GM18526 (cell line): ENCODE results near the gene SEC14L5.

Experiments
- POLR2A ChIP-seq: IDR thresholded peaks from 3 replicates; pipeline ENCODE4 v1.6.1; 2011; ENCODE audit not compliant: insufficient read length; ENCODE audit errors: extremely low read depth

Gene SEC14L5

DNA sequence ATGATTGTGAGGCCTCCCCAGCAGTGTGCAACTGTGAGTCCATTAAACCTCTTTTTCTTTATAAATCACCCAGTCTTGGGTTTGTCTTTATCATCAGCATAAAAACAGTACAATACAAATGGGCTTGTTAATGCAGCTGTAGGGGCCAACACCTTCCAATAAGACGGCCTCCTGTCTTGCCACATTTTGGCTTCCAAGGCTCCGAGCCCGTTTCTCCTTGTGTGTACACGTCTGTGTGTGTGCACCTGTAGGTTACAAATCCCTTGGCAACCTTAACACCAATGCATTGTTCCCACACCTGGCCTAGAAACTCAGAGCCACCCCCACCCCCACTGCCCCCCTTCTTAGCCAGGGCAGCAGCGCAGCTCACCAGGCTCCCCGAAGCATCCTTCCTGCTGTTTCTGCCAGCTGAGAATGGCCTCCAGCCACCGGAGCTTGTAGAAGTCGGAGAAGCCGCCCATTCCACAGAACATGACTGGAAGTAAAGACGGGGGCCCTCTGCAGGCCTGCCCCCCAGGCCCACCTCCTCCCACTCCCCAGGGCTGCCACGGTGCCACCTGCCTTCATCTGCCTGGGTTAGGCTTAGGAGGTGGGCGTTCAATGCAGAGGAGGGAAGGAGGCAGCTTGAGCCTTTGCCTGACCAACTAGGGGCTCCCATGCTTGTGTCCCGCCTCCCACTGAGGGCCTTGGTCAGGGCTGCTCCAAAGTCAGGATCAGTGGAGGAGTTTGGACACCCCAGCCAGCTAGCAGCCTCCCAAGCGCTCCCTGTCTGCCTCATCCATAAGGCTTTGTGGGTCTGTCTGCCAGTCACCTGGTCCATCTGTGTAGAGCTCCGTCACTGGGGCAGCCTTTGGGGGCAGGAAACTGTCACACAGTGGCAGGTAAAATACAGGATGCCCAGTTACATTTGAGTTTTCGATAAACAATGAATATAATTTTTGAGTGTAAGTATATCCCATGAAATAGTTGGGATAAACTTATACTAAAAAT lies 97.0 kb downstream of the SEC14L5 start:
- TF ChIP-seq POLR2A: no peak

DNA sequence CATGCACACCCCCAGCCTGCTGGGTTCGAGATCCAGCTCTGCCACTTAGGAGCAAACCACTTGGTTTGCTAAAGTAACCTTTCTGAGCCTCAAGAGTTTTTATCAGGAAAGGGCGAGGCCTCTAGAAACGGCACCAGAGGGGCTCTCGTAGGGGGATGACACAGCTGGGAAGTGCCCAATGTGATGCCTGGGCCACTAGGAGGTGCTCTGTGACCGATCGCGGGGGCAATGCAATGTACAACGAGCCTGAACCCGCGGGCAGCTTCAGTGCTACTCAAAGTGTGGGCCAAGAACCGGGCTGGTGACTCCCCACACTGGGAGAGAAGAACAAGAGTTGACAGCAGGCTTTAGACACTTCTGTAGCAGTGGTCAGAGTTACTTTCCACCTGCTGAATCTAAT lies 98.2 kb downstream of the SEC14L5 start:
- no peak for TF ChIP-seq POLR2A

DNA sequence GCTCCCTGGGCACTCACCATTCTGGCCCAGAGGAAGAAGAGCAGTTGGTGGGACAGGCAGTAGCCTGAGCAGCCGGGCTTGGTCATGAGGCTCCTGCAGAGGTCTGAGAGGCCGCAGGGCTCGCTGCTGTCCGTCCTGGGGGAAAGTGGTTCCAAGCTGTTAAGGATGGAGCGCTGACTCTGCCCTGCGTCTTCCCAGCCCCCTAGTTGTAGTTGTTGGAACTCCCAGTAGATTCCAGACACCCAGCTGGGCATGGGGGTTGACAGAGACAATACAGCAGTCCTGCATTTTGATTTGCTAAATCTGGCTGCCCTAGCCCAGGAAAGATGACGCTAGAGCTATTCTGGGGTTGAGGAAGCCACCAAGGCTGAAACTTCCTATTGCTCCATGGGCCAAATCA lies 100.3 kb downstream of the SEC14L5 start:
- no peak for TF ChIP-seq POLR2A

DNA sequence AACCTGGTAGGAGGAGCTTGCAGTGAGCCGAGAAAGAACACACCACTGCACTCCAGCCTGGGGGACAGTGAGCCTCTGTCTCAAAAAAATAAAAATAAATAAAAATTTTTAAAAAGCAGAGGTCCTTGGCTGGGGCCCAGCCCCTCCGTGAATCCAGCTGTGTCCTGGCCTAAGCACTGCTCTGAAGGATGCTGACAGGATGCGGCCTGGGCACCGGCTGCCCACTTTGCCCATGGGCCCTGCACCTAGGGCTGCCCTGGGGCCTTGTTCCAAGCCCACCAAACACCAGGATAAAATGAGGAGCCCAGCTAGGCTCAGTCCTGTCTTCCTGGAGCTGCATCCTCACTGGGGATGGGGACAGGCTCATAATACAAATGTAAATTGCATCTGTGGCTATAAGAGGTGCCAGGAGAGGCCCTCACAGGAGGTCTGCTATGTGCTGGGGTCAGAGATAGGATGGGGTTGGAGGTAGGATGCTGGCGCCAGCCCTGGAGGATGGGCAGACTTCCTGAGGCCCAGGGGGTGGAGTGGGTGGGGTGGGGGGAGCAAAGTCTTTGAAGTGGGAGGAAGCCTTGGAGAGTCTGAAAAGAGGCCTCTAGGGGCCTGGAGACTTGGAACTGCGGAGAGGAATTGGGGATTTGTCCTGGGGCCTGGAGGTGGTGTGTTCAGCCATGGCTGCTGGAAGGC lies 101.4 kb downstream of the SEC14L5 start:
- no peak for TF ChIP-seq POLR2A

DNA sequence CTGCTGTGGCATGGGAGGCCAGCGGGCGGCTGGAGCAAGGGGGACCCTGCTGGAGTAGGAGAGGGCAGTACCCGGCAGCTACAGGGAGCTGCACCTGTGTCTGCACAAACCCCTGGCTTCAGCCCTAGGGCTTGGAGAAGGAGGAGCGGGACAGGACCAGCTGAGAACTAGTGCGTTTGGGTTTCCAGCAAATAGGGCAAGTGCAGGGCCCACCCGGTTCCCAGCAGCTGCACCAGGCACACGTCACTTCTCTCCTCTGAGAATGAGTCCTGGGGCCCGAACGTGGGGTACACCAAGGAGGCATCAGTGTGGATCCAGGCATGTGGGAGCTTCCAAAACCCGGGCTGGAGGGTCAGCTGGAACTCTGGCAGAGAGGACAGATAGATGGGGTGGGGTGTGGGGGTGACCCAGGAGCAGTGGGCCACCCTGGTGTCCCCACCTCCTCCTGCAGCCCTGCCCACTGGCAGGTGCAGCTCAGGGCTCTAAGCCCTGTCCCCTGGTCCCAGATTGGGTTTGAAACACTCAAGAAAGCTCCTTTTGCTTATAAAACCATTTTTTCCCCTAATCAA lies 102.0 kb downstream of the SEC14L5 start:
- TF ChIP-seq POLR2A: no peak

DNA sequence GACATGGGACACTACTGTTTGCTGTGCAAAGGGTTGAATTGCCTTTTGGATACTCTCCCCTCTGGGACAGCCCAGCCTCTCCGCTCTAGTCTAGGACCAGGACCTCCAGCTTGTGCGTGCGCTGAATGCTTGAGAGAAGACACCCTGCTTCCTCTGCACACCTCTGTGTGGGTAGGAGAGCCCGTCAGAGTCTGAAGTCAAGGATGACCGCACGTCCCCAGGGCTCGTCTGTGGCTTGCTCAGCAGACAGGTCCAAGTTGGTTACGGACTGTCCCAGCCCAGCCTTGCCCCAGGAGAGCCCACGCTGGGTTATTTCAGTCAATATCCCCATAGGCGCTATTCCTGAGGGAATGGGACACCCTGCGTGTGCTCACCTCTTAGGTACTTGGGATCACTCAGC lies 103.9 kb downstream of the SEC14L5 start:
- TF ChIP-seq POLR2A: no peak

DNA sequence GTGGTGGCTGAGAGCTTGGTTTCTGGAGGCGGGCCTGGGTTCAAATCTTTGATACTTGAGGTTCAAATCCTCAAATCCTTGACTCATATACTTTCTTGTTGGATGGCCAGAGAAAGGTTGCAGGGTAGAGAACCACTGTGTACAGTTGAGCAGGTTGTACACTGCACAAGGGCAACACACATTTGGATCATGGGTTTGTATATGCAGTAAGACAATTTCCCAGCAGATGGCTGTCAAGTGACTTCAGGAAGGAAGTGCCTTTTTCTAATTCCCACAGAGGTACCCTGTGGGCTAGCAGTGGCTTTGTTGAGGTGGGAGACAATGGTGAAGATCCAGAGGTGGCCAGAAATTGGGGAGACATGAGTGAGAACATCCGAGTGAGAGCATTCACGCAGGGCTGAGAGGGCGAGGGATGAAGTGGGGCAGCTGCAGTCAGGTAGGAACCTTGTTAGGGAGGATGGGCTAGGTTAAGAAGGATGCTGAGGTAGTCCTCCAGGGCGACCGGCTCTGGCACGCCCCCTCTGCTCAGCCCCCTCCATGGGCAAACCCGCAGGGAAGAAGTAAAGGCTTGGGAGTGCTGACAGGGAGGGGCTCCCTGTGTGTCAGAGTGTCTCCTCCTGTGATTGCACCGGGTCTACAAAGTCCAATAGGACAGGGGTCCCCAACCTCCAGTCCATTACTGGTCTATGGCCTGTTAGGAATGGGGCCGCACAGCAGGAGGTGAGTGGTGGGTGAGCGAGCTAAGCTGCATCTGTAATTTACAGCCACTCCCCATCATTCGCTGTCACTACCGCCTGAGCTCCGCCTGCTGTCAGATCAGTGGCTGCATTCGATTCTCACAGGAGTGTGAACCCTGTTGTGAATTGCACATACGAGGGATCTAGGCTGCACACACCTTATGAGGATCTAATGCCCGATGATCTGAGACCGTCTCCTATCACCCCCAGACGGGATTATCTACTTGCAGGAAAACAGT lies 104.9 kb downstream of the SEC14L5 start:
- no peak for TF ChIP-seq POLR2A

DNA sequence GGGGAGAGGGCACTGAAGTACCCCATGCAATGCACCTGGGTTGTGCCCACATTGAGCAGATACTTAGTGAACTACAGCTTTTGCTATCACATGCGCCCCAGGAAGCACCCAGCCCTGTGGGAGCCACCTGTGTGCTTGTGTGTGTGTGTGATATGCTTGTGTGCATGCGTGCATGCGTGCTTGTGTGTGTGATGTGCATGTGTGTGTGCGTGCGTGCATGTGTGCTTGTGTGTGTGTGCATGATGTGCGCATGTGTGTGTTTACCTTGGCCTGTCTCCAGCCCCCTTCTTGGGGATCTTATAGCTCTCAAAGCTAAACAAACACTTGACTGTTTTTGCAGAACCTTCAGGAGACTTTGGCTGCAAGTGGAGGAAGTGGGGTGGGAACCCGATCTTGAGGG lies 106.8 kb downstream of the SEC14L5 start:
- TF ChIP-seq POLR2A: no peak

DNA sequence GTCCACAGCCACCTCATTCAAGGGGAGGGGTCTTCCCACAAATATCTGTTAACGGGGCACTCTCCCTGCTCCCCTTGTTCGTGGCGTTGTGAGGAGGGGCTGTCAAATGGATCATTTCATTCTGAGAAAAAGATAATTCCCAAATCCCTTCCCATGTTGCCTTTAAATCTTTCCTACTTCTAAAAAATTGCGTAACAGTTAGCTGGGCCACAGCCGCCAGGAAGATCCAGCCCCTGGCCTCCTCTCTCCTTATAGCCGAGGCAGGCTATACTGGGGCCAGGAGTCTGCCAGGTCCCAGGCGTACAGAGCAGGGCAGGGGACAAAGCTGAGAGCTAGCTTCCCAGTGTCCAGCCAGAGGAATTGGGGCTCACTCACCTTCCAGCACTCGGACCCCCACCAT lies 107.2 kb downstream of the SEC14L5 start:
- TF ChIP-seq POLR2A: no peak

DNA sequence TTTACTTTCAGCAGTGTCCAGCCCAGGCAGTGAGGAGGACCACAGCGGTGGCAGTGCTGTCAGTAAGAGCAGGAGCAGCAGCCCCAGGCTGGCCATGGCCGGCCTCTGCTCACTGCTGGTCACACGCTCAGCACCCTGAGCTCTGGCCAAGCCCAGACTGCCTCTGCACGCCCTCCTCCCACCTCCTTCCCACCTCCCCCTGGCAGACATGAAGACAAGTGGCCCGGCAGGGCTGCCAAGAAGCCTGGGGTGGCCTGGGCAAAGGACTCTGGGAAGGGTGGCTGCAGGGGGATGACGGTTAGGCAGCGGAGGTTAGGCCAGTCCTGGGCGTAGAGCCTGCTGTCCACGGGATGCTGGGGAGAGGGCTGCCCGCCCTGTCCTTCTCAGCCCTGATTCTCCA lies 107.7 kb downstream of the SEC14L5 start, which contains the start of gene C16orf89:
C16orf89 (minus strand) TSS at position 144 of the 400 bp plus-strand sequence; CDS start at position 96, 48 bp downstream.
- TF ChIP-seq POLR2A: no peak

DNA sequence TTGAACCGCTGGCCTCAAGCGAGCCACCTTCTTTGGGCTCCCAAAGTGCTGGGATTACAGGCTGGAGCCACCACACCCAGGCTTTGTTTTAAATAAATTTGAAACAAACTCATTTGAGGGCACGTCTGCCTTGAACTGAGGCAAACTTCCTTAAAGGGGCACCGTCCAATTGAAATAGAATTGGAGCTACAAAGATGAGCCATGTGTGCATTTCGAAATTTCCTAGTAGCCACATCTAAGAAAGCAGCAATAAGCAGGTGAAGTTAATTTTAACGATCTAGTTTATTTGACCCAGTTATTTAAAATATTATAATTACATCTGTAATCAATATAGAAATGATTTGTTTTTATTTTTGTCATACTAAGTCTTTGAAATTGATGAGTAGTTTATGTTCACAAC lies 108.4 kb downstream of the SEC14L5 start:
- TF ChIP-seq POLR2A: no peak
